ENCODE data around the gene SAMD13. TPM values are rescaled to one million over a fixed set of nuclear protein-coding genes. Genes with fewer than 3 reads are reported as not detected.

SAMD13 gene
- polyA plus RNA-seq, 1 donor from 2014 or later: 20.0 TPM

GRCh38 chr1:84379138-84379916, 77.8 kb downstream of the SAMD13 start:
- H3K36me3 ChIP-seq (ENCODE audit: insufficient read depth, low read length): no peaks in the 10 kb centered on the region
- no peaks in the 10 kb centered on the region for H4K20me1 ChIP-seq (ENCODE audit: insufficient read depth)
- H3F3A ChIP-seq (ENCODE audit: insufficient read depth, low read length, poor library complexity, severe bottlenecking): no peaks in the 10 kb centered on the region
- no peaks in the 10 kb centered on the region for H3K9me2 ChIP-seq (ENCODE audit: insufficient read depth, low read length)
- H3K27ac ChIP-seq (ENCODE audit: low read length): no peak overlapping the region
- no peak overlapping the region for H2AFZ ChIP-seq (ENCODE audit: low read depth, low read length)
- no peaks in the 10 kb centered on the region for H3K9me3 ChIP-seq (ENCODE audit: low read length)
- no peak overlapping the region for H3K9ac ChIP-seq (ENCODE audit: low read length)
- H3K4me2 ChIP-seq (ENCODE audit: low read length): no peak overlapping the region
- H3K79me2 ChIP-seq (replicated peaks; ENCODE audit: insufficient read depth, low read length): no peaks in the 10 kb centered on the region
- no peaks in the 10 kb centered on the region for H3K27me3 ChIP-seq (ENCODE audit: insufficient read depth, low read depth, low read length)
- TF ChIP-seq CTCF (IDR thresholded peaks at IDR 0.05; ENCODE audit: poor library complexity, severe bottlenecking) (no peak), POLR2AphosphoS5 (IDR thresholded peaks at IDR 0.05) (no peak), MXI1 (conservative IDR thresholded peaks at IDR 0.05; ENCODE audit: poor library complexity, severe bottlenecking) (no peak), EP300 (conservative IDR thresholded peaks at IDR 0.05; ENCODE audit: poor library complexity, severe bottlenecking) (no peak)
- H3K4me3 ChIP-seq (ENCODE audit: low read length): no peak overlapping the region

GRCh38 chr1:84379917-84380180, 78.3 kb downstream of the SAMD13 start:
- Histone ChIP-seq H3K9me3 (ENCODE audit: low read length) (no peaks in the 10 kb centered on the region), H4K20me1 (ENCODE audit: insufficient read depth) (no peaks in the 10 kb centered on the region), H3K4me2 (ENCODE audit: low read length) (no peak overlapping the region), H3K27me3 (ENCODE audit: insufficient read depth, low read depth, low read length) (no peaks in the 10 kb centered on the region), H3K4me3 (ENCODE audit: low read length) (no peak overlapping the region), H3K36me3 (ENCODE audit: insufficient read depth, low read length) (no peaks in the 10 kb centered on the region), H2AFZ (ENCODE audit: low read depth, low read length) (no peak overlapping the region), H3K27ac (ENCODE audit: low read length) (no peak overlapping the region), H3K9me2 (ENCODE audit: insufficient read depth, low read length) (no peaks in the 10 kb centered on the region), H3K79me2 (replicated peaks; ENCODE audit: insufficient read depth, low read length) (no peaks in the 10 kb centered on the region), H3F3A (ENCODE audit: insufficient read depth, low read length, poor library complexity, severe bottlenecking) (no peaks in the 10 kb centered on the region), H3K9ac (ENCODE audit: low read length) (no peak overlapping the region)
- TF ChIP-seq TAF1 (IDR thresholded peaks at IDR 0.05; ENCODE audit: low read depth) (no peak), SMC3 (conservative IDR thresholded peaks at IDR 0.05; ENCODE audit: poor library complexity) (no peak), POLR2AphosphoS5 (IDR thresholded peaks at IDR 0.05) (no peak), REST (IDR thresholded peaks at IDR 0.05; ENCODE audit: borderline replicate concordance) (no peak)

- Histone ChIP-seq H3F3A (ENCODE audit: insufficient read depth, low read length, poor library complexity, severe bottlenecking) (no peaks in the 10 kb centered on the region), H2AFZ (ENCODE audit: low read depth, low read length) (no peak overlapping the region), H3K79me2 (replicated peaks; ENCODE audit: insufficient read depth, low read length) (no peaks in the 10 kb centered on the region), H3K9me3 (ENCODE audit: low read length) (no peaks in the 10 kb centered on the region), H3K9ac (ENCODE audit: low read length) (no peak overlapping the region), H3K9me2 (ENCODE audit: insufficient read depth, low read length) (no peaks in the 10 kb centered on the region), H3K27ac (ENCODE audit: low read length) (no peak overlapping the region), H3K36me3 (ENCODE audit: insufficient read depth, low read length) (no peaks in the 10 kb centered on the region), H3K27me3 (ENCODE audit: insufficient read depth, low read depth, low read length) (no peaks in the 10 kb centered on the region), H3K4me2 (ENCODE audit: low read length) (no peak overlapping the region), H3K4me3 (ENCODE audit: low read length) (no peak overlapping the region), H4K20me1 (ENCODE audit: insufficient read depth) (no peaks in the 10 kb centered on the region)
- TF ChIP-seq POLR2AphosphoS5 (IDR thresholded peaks at IDR 0.05) (no peak), EZH2 (IDR thresholded peaks at IDR 0.05; ENCODE audit: borderline replicate concordance, insufficient read depth, low read length, poor library complexity, severe bottlenecking) (no peak), CTCF (IDR thresholded peaks at IDR 0.05; ENCODE audit: poor library complexity, severe bottlenecking) (no peak), MXI1 (conservative IDR thresholded peaks at IDR 0.05; ENCODE audit: poor library complexity, severe bottlenecking) (no peak), SMC3 (conservative IDR thresholded peaks at IDR 0.05; ENCODE audit: poor library complexity) (no peak), TAF1 (IDR thresholded peaks at IDR 0.05; ENCODE audit: low read depth) (no peak)
Measured at GRCh38 chr1:84382127-84382526, 80.6 kb downstream of the SAMD13 start.
